Peyer's patch (tissue), 4 donors: Measurements from ENCODE around the gene AKAP13.

ENCODE experiments used
- CTCF ChIP-seq, 6 experiments: fragments of 450-650 bp in 4 of 6; fragments of 200-600 bp in 2 of 6; sonication (generic) in 1 of 6; IDR thresholded peaks; one replicate each; pipeline ENCODE4 v1.5.1; 2017 to 2019; ENCODE audit warnings: antibody characterized with exemption in 6 of 6, mild to moderate bottlenecking in 3 of 6, moderate library complexity in 1 of 6
- POLR2A ChIP-seq, 2 donors: fragments of 450-650 bp; IDR thresholded peaks; one replicate each; pipeline ENCODE4 v1.5.1; 2017; ENCODE audit warnings: antibody characterized with exemption in 2 of 2, mild to moderate bottlenecking in 2 of 2, moderate library complexity in 2 of 2

GRCh38 chr15:85615930-85616329 is 235.5 kb downstream of the AKAP13 start:
- peak in 5 of 6 experiments; percentile 23 to 49 (median 35) for TF ChIP-seq CTCF (IDR thresholded peaks at IDR 0.05)
- TF ChIP-seq POLR2A (IDR thresholded peaks at IDR 0.05) = no peak
